Activated CD4-positive, CD25-positive, alpha-beta regulatory T cell (primary cell): ENCODE measurements around the gene SLC12A4.
"Not testable (repeated sequence)": the region's sequence is repeated elsewhere in the genome, so short reads cannot be mapped to it uniquely, and the experiment has no call there.

Experiments used
- DNase-seq, 4 experiments: peaks; one replicate each; lab custom pipeline; 2025; lab: John Stamatoyannopoulos, UW

Gene SLC12A4

GRCh38 chr16:67987460-67988160 is 19.2 kb upstream of the SLC12A4 start:
- no peak for DNase-seq

GRCh38 chr16:67986949-67987348 is 18.5 kb upstream of the SLC12A4 start:
- no peak for DNase-seq

- no peak for DNase-seq
These were observed 13.7 kb upstream of the SLC12A4 start for GRCh38 chr16:67982011-67982696.

DNA sequence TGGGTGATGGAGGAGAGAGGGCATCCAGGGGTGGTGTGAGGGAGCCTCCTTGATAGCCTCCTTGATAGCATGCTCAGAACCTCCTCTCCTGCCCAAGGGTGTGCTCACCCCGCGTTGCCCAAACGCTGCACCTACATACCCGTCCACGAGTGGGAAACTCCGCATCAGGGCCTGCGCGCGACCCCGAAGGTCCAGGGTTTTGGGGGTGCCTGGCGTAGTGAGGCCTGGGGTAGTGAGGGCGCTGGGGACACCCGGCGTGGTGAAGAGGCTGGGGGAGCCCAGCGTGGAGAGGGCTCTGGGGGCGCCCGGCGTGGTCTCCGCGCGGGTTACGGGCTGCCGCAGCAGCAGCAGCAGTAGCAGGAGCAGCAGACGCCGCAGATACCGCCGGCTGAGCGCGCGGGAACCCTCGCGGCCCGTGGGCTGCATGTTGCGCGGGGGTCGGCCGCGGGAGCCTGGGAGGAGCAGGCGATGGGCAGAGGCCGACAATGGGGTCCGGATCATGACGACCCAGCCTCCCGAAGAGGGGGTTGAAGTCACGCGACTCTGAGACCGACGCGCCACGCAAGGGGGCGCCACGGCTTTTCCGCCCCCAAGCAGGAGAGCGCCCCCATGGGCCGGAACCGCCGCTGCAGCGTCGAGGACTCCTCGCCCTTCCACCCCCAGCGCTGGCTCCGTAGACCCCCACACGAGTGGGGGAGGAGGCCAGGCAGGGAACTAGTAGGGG is 11.7 kb upstream of the SLC12A4 start, which contains the start of gene DPEP3:
Gene DPEP3, minus strand, starts transcription at position 545 of the 724 bp plus-strand sequence. Its CDS starts 119 bp downstream, at position 426.
- no peak for DNase-seq

GRCh38 chr16:67977469-67978227 is 9.2 kb upstream of the SLC12A4 start:
- DNase-seq = no peak

GRCh38 chr16:67977005-67977404 is 8.6 kb upstream of the SLC12A4 start:
- DNase-seq = no peak

GRCh38 chr16:67976205-67976604 is 7.8 kb upstream of the SLC12A4 start:
- no peak for DNase-seq

DNA sequence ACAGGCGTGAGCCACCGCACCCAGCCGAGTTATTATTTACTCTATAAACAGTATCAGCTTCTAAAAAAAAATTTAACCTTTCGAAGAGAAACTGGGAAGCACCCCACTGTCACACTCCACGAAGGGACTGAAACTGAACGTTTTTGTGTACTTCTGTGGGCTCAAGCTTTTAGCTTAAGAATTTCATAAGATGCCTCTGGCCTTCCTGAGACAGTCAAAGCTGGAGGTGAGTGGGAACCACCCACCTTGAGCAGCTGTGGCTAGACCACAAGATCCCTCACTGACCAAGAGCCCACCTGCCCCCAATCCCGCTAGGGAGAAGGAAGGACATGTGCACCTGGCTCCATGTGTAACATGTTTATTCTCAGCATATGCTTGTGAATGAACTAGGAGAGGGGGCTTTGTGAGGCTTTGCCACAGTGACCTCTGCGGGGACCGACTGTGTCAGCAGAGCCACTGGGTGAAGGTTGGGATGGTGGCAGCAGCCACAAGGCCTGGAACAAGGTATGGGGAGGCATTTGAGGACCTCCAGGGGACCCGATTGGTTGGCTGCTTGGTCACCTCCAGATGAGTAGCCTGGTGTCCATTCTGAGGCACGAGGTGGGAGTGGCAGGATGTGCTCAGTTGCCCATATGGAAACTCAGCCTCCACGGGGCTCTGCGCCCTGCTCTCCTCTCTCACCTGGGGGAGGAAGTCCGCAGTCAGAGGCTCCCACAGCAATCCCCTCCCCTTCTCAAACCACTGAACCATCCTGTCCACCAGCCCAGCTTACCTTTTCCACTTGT is 7.1 kb upstream of the SLC12A4 start:
- no peak for DNase-seq

- DNase-seq = not testable (repeated sequence)
These were observed 3.8 kb upstream of the SLC12A4 start for GRCh38 chr16:67972285-67972684.

DNA sequence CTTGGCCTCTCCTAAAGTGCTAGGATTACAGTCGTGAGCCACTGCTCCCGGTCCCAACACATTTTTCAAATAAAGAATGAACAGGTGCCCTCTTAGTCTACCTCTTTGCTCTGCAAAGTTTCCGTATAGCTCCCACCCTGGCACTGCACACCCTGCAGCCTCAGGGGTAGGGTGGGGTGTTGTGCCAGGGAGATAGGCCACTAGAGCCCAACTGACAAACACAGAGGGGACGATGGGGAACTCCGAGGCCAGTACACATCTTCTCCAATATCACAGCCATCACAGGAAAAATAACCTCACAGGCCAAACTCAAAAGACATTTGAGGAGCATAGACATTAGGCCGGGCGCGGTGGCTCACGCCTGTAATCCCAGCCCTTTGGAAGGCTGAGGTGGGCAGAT is 2.7 kb upstream of the SLC12A4 start:
- DNase-seq = no peak

- DNase-seq = no peak
These were observed 1.0 kb upstream of the SLC12A4 start for GRCh38 chr16:67969254-67970039.

GRCh38 chr16:67967958-67968399 is 458 bp downstream of the SLC12A4 start:
- no peak for DNase-seq

DNA sequence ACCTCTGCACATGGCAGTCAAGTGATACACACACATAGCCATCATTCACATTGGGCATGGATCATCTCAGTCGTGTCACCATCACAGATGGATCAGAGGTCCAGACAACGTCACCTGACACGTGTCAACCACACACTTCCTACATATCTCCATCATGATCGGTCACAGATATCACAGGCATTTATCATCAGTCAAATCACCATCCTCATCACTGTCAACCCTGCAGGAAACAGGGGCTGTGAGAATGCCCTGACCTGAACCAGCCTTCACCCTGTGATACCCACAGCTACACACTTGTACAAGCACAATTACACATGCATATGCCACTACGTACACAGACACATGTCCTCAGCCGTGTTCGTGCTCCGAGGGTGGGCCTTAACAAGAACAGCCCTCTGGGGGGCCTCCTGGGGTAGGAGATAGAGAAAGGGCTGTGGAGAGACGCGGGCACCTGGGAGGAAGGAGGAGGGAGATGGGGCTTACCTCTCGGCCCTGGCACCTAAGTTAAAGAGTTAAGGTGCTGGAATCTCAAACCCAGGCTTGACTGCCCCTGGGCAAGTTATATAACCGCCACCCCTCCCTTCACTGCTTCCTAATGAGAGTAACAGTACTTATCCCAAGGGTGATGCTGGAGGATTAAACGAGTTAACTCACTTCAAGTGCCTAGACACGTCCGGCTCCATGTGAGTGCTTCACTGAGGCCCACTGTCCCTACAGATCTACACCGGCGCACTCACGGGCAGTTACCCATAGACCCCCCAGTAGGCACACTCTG is 1.1 kb downstream of the SLC12A4 start:
- no peak for DNase-seq

- no peak for DNase-seq
These were observed 1.8 kb downstream of the SLC12A4 start for GRCh38 chr16:67966549-67967182.

DNA sequence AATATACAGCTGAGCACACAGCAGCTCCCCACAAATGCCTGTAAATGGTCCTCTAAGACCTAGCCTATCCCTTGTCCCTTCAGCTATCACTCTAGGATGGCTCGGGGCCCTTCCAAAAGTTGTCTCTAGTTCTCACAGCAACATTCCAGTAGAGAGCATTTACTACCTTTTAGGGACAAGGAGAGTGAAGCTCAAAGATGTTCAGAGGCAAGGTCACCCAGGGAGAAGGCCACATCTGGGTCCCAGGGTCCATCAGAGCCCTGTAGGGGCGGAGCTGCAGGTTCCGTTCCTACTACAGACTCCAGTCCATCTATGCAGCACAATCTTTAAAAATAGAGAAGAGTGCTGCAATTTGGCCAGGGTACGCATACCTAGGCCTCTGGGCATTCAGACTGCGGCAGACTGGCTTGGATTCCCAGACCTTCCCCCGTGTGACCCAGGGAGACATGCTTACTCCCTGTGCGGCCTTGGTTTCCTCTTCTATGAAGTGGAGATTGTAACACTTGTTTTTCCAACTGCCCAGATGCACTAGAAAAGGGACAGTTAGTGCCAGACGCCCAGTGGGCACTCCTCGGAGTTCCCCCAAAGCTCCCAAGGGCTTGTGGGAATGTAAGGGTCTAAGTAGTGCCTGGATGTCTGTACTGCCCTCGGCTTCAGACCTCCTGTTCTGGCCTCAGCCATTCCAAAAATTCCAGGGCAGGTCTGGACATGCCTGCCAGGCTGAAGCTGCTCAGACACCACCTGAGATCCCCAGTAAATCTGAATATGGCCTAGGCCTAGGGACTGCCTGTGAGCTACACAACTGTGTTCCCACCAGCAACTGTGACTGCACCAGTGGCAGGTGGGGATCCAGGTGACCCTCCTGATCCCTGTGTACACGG is 2.5 kb downstream of the SLC12A4 start:
- no peak for DNase-seq

DNA sequence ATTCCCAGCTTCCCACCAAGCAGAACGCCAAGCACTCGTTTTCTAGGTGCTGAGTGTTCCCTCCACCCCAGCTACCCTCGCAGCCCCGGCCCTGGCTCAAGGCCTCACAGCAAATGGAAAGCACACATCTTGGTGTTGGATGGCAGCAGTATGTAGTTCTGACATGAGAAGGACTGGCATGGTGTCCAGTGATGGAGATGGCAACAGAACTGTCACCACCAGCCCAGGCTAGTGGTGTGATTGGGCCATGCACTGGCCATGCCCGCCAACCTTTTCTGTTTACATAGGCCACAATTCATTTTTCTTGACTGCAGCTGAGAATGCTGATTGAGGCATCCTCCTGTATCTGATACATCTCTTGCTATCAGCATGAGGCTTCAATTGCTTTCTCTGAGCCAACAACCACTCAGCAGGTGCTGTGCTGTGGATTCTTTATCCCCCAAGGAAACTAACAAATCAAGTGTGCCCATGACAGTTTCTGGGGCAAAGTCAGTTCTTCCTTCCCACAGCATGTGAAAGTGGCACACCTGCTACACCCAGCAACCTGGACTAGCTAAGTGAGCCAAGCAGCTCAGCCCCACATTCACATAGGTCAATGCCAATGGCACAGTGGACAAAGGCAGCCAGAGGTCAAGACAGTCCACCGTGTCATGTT is 3.8 kb downstream of the SLC12A4 start:
- DNase-seq = no peak

DNA sequence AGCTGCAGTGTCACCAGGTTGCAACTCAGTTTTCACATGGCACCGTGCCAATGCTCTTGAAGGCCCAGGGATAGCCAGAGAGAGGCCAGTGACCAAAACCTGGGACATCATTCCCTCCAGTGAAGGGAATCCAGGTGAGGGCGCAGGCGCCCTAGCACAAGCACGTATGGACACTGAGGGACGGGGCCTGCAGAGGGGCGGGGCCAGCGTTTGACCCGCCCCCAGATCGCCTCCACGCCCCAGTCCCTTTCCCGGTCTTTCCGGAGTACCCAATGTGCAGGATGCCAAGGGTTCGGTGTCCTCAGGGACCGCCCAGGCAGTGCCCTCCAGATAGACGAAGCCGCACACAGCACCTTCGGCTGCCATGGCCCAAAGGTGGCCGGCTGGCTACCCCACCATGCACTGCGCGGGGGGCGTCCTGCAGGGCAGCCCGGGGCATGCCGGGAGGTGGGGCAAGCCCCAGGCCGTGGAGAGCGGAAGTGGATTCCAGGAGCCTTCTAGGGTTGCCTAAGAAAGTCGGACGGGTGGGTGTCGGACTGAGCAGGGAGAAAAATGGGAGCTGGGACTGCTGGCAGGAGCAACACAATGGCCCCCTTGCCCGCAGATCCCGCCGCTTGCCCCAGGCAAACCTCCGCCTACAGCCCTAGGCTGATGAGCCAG is 4.6 kb downstream of the SLC12A4 start:
- no peak for DNase-seq
